NCI-H1694 treated with DMSO at 0.1 percent for 48 hours (cell line): Measurements from ENCODE around the gene PHLDB2.

Experiments
- DNase-seq: peaks from one replicate; lab custom pipeline; 2025; lab: John Stamatoyannopoulos, UW

The PHLDB2 gene

GRCh38 chr3:111884411-111885018 is 25.4 kb downstream of the PHLDB2 start:
- no peak for DNase-seq

GRCh38 chr3:111885578-111885977 is 26.5 kb downstream of the PHLDB2 start:
- no peak for DNase-seq

GRCh38 chr3:111890051-111890580 is 31.1 kb downstream of the PHLDB2 start:
- DNase-seq: no peak

GRCh38 chr3:111892070-111892469 is 33.0 kb downstream of the PHLDB2 start:
- DNase-seq: no peak

DNA sequence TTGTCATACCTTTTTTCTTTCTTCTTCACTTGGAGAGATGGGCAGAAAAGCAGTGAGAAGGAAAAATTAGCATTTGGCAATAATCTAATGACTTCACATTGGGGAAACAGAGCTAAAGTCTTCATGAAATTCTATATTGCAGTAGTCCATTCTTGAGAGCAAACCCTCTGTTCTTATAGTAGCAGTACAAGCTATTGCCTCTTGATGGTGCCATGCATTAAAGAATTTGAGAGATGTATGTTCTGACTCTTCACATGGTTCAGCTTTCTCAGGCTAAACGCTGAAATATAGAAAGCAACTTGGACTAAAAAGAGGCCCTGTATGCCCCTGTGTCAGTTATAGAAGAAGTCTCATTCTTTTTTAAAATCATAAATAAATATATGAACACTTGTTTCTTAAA is 36.0 kb downstream of the PHLDB2 start:
- DNase-seq: peak; percentile 19

DNA sequence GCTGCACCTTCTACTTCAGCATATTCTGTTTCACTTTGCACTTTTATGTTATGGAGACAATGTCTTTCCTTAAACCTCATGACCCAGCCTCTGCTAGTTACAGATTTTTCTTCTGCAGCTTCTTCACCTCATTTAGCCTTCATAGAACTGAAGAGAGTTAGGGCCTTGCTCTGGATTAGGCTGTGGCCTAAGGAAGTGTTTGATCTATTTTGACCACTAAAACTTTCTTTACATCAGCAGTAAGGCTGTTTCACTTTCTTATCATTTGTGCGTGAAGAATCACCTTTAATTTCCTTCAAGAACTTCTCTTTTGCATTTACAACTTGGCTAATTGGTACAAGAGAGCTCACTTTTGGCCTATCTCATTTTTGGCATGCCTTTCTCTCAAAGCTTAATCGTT is 40.9 kb downstream of the PHLDB2 start:
- no peak for DNase-seq

DNA sequence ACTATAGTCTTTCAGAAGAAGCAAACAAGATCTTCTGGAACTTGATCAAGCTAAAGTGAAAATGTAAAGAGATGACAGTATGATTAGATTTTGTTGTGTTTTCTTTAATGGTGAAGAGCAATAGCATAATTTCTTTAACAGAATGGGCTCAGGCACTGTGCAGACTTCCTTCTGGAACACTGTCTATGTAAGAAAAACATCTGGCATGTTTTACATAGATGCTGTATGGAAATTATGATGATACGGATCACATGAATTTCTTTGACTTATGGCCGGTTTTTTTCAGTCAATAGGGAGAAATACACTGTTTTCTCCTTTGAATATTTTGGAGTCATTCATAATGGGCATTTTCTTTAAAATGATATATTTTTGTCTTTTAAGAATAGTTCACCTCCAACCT is 42.6 kb downstream of the PHLDB2 start:
- no peak for DNase-seq

DNA sequence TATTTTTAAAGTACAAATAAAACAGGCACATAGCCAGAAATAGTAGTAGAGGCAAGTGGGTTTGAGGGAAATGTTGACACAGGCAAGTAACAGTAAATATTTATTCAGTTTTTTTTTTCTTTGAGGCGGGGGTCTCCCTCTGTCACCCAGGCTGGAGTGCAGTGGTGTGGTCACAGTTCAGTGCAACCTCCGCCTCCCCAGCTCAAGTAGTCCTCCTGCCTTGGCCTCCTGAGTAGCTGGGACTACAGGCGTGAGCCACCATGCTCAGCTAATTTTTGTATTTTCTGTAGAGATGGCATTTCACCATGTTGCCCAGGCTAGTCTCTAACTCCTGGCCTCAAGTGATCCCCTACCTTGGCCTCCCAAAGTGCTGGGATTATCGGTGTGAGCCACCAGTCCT is 43.5 kb downstream of the PHLDB2 start:
- DNase-seq: no peak

DNA sequence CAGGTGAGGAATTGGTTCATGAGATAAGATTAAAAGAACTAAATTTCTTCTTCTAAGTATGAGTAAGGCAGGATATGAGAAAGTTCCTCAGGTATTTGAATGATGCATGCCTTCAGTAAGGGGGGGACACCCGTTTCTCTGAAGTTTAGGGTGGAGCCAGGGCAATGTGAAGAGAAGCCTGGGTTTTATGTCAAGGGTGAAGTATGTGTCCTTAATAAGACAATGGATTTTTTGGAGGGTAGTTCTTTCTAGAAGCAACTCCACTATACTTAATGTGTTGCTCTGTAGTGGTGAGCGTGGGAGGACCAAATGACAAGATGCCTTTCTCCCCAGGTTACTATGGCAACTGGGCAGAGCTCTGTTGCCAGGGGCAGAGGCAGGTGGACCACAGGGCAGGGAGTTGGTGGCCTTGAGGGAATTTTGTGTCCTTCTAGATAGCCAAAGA is 44.0 kb downstream of the PHLDB2 start:
- no peak for DNase-seq

- DNase-seq: no peak
These were observed 45.5 kb downstream of the PHLDB2 start for GRCh38 chr3:111904376-111905241.

GRCh38 chr3:111906656-111907055 is 47.6 kb downstream of the PHLDB2 start:
- no peak for DNase-seq

- DNase-seq: no peak
These were observed 48.1 kb downstream of the PHLDB2 start for GRCh38 chr3:111907151-111907550.

GRCh38 chr3:111910806-111911205 is 51.7 kb downstream of the PHLDB2 start:
- DNase-seq: no peak

DNA sequence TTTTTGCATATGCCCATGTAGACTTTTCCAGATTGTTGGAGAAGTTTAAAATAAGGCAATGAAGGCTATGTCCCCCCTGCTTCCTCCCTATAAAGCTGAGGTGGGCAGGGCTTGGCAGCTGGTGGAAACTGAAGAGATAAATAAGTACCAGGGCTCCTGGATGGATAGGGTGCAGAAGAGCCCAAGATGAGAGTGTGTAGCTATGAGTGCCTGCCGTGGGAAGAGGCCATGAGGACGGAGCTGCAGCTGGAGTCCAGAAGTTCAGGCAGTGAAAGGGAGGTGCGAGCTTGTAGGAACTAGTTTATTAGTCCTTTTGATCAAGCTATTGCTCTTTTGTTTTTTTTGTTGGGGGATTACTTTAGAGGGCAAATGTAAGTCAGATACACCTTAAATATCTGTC is 52.4 kb downstream of the PHLDB2 start:
- DNase-seq: no peak

GRCh38 chr3:111913163-111913763 is 54.2 kb downstream of the PHLDB2 start:
- DNase-seq: no peak

- DNase-seq: no peak
These were observed 56.8 kb downstream of the PHLDB2 start for GRCh38 chr3:111915905-111916304.

- no peak for DNase-seq
These were observed 58.2 kb downstream of the PHLDB2 start for GRCh38 chr3:111917300-111917699.

- no peak for DNase-seq
These were observed 60.5 kb downstream of the PHLDB2 start for GRCh38 chr3:111919370-111920065.

DNA sequence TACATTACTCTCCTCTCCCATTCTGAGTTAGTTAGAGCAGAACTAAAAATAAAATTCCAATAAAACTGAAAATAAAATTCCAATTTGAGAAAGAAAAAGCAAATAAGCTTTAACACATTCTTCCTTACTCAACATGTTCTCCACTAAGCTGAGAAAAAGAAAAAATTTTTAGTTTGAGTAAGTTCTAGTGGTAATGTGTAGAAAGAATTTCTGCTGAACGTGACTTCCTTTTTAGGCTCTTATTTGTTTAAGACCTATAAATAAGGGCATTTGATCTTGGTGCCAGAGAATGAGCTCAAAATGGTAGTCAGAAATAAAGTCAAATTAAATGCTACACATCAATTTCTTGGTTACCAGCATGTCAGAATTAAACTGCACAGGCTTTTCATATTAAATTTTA is 62.1 kb downstream of the PHLDB2 start:
- DNase-seq: no peak

DNA sequence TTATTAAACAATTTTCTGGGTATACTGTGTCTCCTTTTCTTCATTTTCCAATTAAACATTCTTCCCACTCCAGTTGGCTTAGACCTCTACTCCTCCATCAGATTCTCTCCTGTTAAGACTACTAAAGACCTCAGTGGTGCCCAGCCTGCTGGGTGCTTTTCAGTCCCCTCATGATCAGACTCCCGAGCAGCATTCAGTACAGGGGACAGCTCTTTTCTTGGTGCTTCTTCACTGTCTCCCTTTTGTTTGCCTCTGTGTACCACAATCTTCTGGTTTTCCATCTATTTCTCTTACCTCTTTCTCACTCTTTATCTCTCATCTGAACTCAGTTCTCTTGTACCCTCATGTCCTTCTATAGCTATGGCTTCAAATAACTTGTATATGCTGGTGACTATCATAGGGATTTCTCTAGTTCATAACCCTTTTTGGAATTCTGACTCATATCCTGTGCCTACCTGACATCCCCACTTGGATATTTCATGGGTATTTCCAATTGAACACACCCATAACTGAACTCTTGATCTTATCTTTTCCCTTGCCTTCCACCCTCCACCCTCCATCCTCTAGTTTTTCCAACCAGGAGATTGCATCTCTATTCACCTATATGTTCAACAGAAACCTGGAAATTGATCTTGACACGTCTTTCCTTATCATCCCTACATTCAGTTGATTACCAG is 64.2 kb downstream of the PHLDB2 start:
- DNase-seq: no peak

GRCh38 chr3:111923806-111924205 is 64.7 kb downstream of the PHLDB2 start:
- no peak for DNase-seq

DNA sequence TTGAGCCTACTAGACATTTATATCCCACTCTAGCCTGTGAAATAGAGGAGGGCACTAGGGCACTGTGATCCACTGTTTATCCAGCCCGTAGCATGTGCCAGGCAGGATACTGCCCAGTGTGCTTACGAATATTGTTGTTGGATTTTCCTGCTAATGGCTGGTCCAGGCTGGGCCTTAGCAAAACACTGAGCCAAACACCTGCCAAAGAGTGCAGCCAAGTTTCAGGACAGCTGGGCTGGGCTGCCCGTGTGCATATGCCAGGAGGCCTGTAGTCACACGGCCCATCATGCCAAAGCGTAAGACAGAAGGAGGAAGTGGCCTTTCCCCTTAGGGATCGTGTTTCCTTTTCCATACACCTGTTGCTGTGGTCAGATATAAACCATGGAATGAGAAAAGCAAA is 65.2 kb downstream of the PHLDB2 start:
- DNase-seq: no peak
